CD4-positive, alpha-beta memory T cell (primary cell): ENCODE measurements around the gene PLXNA4. TPM values are rescaled to one million over a fixed set of nuclear protein-coding genes. Genes with fewer than 3 reads are reported as not detected.

Experiments
- CTCF ChIA-PET: fragments of 350-600 bp; sonication (Branson Sonifier 250); formaldehyde crosslinking; loops from one replicate; lab custom pipeline; 2021; ENCODE audit warnings: inconsistent platforms; ENCODE audit not compliant: partially characterized antibody; lab: Charles Lee
- POLR2A ChIA-PET: fragments of 350-600 bp; sonication (Branson Sonifier 250); formaldehyde crosslinking; loops from one replicate; lab custom pipeline; 2021; ENCODE audit not compliant: partially characterized antibody; lab: Charles Lee
- DNase-seq, 5 donors: peaks; one replicate each; pipeline versions ENCODE4 v3.0.0 to v3.0.0-alpha.2; 2020 to 2022; ENCODE audit warnings: mixed read lengths in 1 of 5
- H3K27ac ChIP-seq: one replicate; pipeline ENCODE4 v1.7.0; 2013; ENCODE audit warnings: low read depth, low read length
- H3K27me3 ChIP-seq: 2 replicates; pipeline ENCODE4 v1.7.0; 2013; ENCODE audit warnings: mild to moderate bottlenecking, low read length, moderate library complexity; ENCODE audit not compliant: insufficient read depth
- H3K36me3 ChIP-seq: 2 replicates; pipeline ENCODE4 v1.7.0; 2013; ENCODE audit warnings: mild to moderate bottlenecking, low read length, moderate library complexity; ENCODE audit not compliant: insufficient read depth
- H3K4me1 ChIP-seq: 2 replicates; pipeline ENCODE4 v1.7.0; 2013; ENCODE audit warnings: mild to moderate bottlenecking, low read length, moderate library complexity; ENCODE audit not compliant: insufficient read depth
- H3K4me3 ChIP-seq, 2 donors: one replicate each; pipeline ENCODE4 v1.7.0; 2013; ENCODE audit warnings: low read length in 2 of 2, mild to moderate bottlenecking in 1 of 2
- H3K9me3 ChIP-seq, 2 donors: one replicate each; pipeline ENCODE4 v1.7.0; 2013; ENCODE audit warnings: low read length in 2 of 2, control low read depth in 1 of 2; ENCODE audit not compliant: control insufficient read depth in 1 of 2
- H3K27ac Mint-ChIP-seq, 7 donors: one replicate each; pipeline ENCODE4 v1.8.0; 2020 to 2021; ENCODE audit warnings: mixed read lengths in 7 of 7, mild to moderate bottlenecking in 6 of 7, inconsistent platforms in 3 of 7, moderate library complexity in 3 of 7
- H3K27me3 Mint-ChIP-seq, 2 donors: one replicate each; pipeline ENCODE4 v1.8.0; 2020 to 2021; ENCODE audit warnings: mixed read lengths in 2 of 2
- H3K36me3 Mint-ChIP-seq, 2 donors: one replicate each; pipeline ENCODE4 v1.8.0; 2020 to 2021; ENCODE audit warnings: mixed read lengths in 2 of 2, inconsistent platforms in 1 of 2, mild to moderate bottlenecking in 1 of 2
- H3K4me1 Mint-ChIP-seq, 4 donors: one replicate each; pipeline ENCODE4 v1.8.0; 2020 to 2021; ENCODE audit warnings: mixed read lengths in 4 of 4, mild to moderate bottlenecking in 1 of 4
- H3K4me3 Mint-ChIP-seq, 8 donors: one replicate each; pipeline ENCODE4 v1.8.0; 2020 to 2021; ENCODE audit warnings: mixed read lengths in 8 of 8, mild to moderate bottlenecking in 7 of 8, moderate library complexity in 6 of 8, inconsistent platforms in 3 of 8
- H3K9me3 Mint-ChIP-seq, 8 donors: one replicate each; pipeline ENCODE4 v1.8.0; 2020 to 2021; ENCODE audit warnings: mixed read lengths in 8 of 8, mild to moderate bottlenecking in 5 of 8, inconsistent platforms in 3 of 8, moderate library complexity in 1 of 8
- intact Hi-C: fragments of 100-400 bp; cut with micrococcal nuclease; formaldehyde crosslinking; loops from one replicate; pipeline ENCODE4 v1.15.1; 2023
- polyA plus RNA-seq, 2 donors: library from polyadenylated mRNA; unstranded; fragments of 300-500 nt; fragmentation: Illumina TruSeq; gene quantifications; one replicate each; pipeline ENCODE4 v1.2.3, GENCODE V29; 2021
- total RNA-seq, 2 experiments: library from RNA; stranded (reverse); gene quantifications; one replicate each; pipeline ENCODE4 v1.2.3, GENCODE V29; 2021

Gene PLXNA4
- total and polyA plus RNA-seq, 4 experiments from 2014 or later, result 0.06 to 0.94 (median 0.58) TPM

GRCh38 chr7:132548489-132549078 is 27.7 kb downstream of the PLXNA4 start:
- ChIA-PET POLR2A (no interaction called here), CTCF (no interaction called here)
- Histone ChIP-seq H3K27ac (no peak overlapping the region), H3K27me3 (no peaks in the 10 kb centered on the region), H3K9me3 (no peaks in the 10 kb centered on the region), H3K36me3 (no peaks in the 10 kb centered on the region), H3K4me1 (no peaks in the 10 kb centered on the region), H3K4me3 (no peak overlapping the region)
- Mint-ChIP-seq H3K36me3 (peaks cover 7 to 14% of the 10 kb centered on the region in 2 donors), H3K27me3 (peaks cover 3 to 15% of the 10 kb centered on the region in 2 donors), H3K27ac (no peak overlapping the region), H3K4me1 (no peaks in the 10 kb centered on the region), H3K4me3 (no peak overlapping the region), H3K9me3 (peaks cover 2 to 29% (median 19%) of the 10 kb centered on the region in 8 donors)
- intact Hi-C loops, result no loop called here
- DNase-seq, result no peak

GRCh38 chr7:132547821-132548220 is 28.4 kb downstream of the PLXNA4 start:
- ChIA-PET CTCF (no interaction called here), POLR2A (no interaction called here)
- no peaks in the 10 kb centered on the region for H3K4me1 ChIP-seq
- Mint-ChIP-seq H3K4me3 (no peak overlapping the region), H3K9me3 (peaks cover 2 to 35% (median 19%) of the 10 kb centered on the region in 8 donors), H3K27ac (no peak overlapping the region), H3K4me1 (no peaks in the 10 kb centered on the region), H3K27me3 (peaks cover 3 to 15% of the 10 kb centered on the region in 2 donors), H3K36me3 (peaks cover 10 to 14% of the 10 kb centered on the region in 2 donors)
- no peaks in the 10 kb centered on the region for H3K9me3 ChIP-seq
- H3K36me3 ChIP-seq, result no peaks in the 10 kb centered on the region
- no peaks in the 10 kb centered on the region for H3K27me3 ChIP-seq
- intact Hi-C loops, result no loop called here
- H3K27ac ChIP-seq, result no peak overlapping the region
- H3K4me3 ChIP-seq, result no peak overlapping the region
- no peak for DNase-seq

GRCh38 chr7:132546366-132547127 is 29.7 kb downstream of the PLXNA4 start:
- no peaks in the 10 kb centered on the region for H3K27me3 ChIP-seq
- POLR2A ChIA-PET, result no interaction called here
- no peaks in the 10 kb centered on the region for H3K9me3 ChIP-seq
- no peaks in the 10 kb centered on the region for H3K4me1 ChIP-seq
- Mint-ChIP-seq H3K27me3 (peaks cover 3 to 14% of the 10 kb centered on the region in 2 donors), H3K27ac (no peak overlapping the region), H3K9me3 (peaks cover 2 to 38% (median 17%) of the 10 kb centered on the region in 8 donors), H3K4me1 (no peaks in the 10 kb centered on the region), H3K4me3 (no peak overlapping the region), H3K36me3 (peaks cover 10 to 14% of the 10 kb centered on the region in 2 donors)
- intact Hi-C loops, result no loop called here
- no peak overlapping the region for H3K27ac ChIP-seq
- H3K36me3 ChIP-seq, result no peaks in the 10 kb centered on the region
- CTCF ChIA-PET, result no interaction called here
- H3K4me3 ChIP-seq, result no peak overlapping the region
- DNase-seq, result no peak

GRCh38 chr7:132545756-132546155 is 30.5 kb downstream of the PLXNA4 start:
- Mint-ChIP-seq H3K27me3 (peaks cover 3 to 11% of the 10 kb centered on the region in 2 donors), H3K27ac (no peak overlapping the region), H3K4me1 (no peaks in the 10 kb centered on the region), H3K9me3 (peaks cover 2 to 33% (median 11%) of the 10 kb centered on the region in 8 donors), H3K36me3 (peaks cover 5 to 7% of the 10 kb centered on the region in 2 donors), H3K4me3 (no peak overlapping the region)
- no peak for DNase-seq
- Histone ChIP-seq H3K4me1 (no peaks in the 10 kb centered on the region), H3K9me3 (no peaks in the 10 kb centered on the region), H3K4me3 (no peak overlapping the region), H3K36me3 (no peaks in the 10 kb centered on the region), H3K27me3 (no peaks in the 10 kb centered on the region), H3K27ac (no peak overlapping the region)
- intact Hi-C loops, result no loop called here
- ChIA-PET POLR2A (no interaction called here), CTCF (no interaction called here)

GRCh38 chr7:132544999-132545398 is 31.3 kb downstream of the PLXNA4 start:
- Histone ChIP-seq H3K36me3 (no peaks in the 10 kb centered on the region), H3K4me3 (no peak overlapping the region), H3K9me3 (no peaks in the 10 kb centered on the region), H3K27me3 (no peaks in the 10 kb centered on the region), H3K4me1 (no peaks in the 10 kb centered on the region), H3K27ac (no peak overlapping the region)
- DNase-seq, result no peak
- Mint-ChIP-seq H3K36me3 (peaks cover 4 to 5% of the 10 kb centered on the region in 2 donors), H3K4me3 (no peak overlapping the region), H3K27me3 (peaks cover 3 to 9% of the 10 kb centered on the region in 2 donors), H3K4me1 (no peaks in the 10 kb centered on the region), H3K9me3 (peaks cover 0 to 26% (median 8%) of the 10 kb centered on the region in 8 donors), H3K27ac (peak overlapping the region in 1 of 7 donors; percentile 32)
- ChIA-PET CTCF (no interaction called here), POLR2A (no interaction called here)
- intact Hi-C loops, result no loop called here

- no peaks in the 10 kb centered on the region for H3K36me3 ChIP-seq
- H3K36me3 Mint-ChIP-seq, result peaks cover 4 to 5% of the 10 kb centered on the region in 2 donors
Observed at GRCh38 chr7:132544025-132544424, 32.2 kb downstream of the PLXNA4 start.

GRCh38 chr7:132542895-132543294 is 33.4 kb downstream of the PLXNA4 start:
- no peak overlapping the region for H3K4me3 ChIP-seq
- no peaks in the 10 kb centered on the region for H3K4me1 Mint-ChIP-seq
- peaks cover 4 to 5% of the 10 kb centered on the region in 2 donors for H3K36me3 Mint-ChIP-seq
- DNase-seq, result no peak
- no peak overlapping the region for H3K27ac ChIP-seq
- H3K27me3 Mint-ChIP-seq, result peaks cover 4 to 9% of the 10 kb centered on the region in 2 donors
- no peaks in the 10 kb centered on the region for H3K4me1 ChIP-seq
- no peak overlapping the region for H3K4me3 Mint-ChIP-seq
- H3K36me3 ChIP-seq, result no peaks in the 10 kb centered on the region
- intact Hi-C loops, result no loop called here
- H3K9me3 ChIP-seq, result no peaks in the 10 kb centered on the region
- no peak overlapping the region for H3K27ac Mint-ChIP-seq
- H3K9me3 Mint-ChIP-seq, result peaks cover 0 to 26% (median 8%) of the 10 kb centered on the region in 8 donors
- no peaks in the 10 kb centered on the region for H3K27me3 ChIP-seq
- ChIA-PET CTCF (interaction anchor here (1.2 kb wide), 1 partner anchor 38 kb away, joined by 4 read pairs; no protein-coding TSS in a partner anchor), POLR2A (no interaction called here)

More at GRCh38 chr7:132544025-132544424, 32.2 kb downstream of the PLXNA4 start:
- Histone ChIP-seq H3K9me3 (no peaks in the 10 kb centered on the region), H3K27me3 (no peaks in the 10 kb centered on the region), H3K4me3 (no peak overlapping the region), H3K27ac (no peak overlapping the region), H3K4me1 (no peaks in the 10 kb centered on the region)
- CTCF ChIA-PET, result interaction anchor here (1.2 kb wide), 1 partner anchor 37 kb away, joined by 4 read pairs; no protein-coding TSS in a partner anchor
- DNase-seq, result no peak
- intact Hi-C loops, result no loop called here
- Mint-ChIP-seq H3K9me3 (peaks cover 0 to 26% (median 8%) of the 10 kb centered on the region in 8 donors), H3K4me1 (no peaks in the 10 kb centered on the region), H3K27ac (no peak overlapping the region), H3K27me3 (peaks cover 3 to 9% of the 10 kb centered on the region in 2 donors), H3K4me3 (no peak overlapping the region)
- POLR2A ChIA-PET, result no interaction called here
